IPS-18c (cell line): Measurements from ENCODE around the gene ATAD2B.

ENCODE experiments used
- H3K4me3 ChIP-seq: 2 replicates; pipeline ENCODE4 v1.7.0; 2013; ENCODE audit warnings: low read depth, mild to moderate bottlenecking, low read length, moderate library complexity; ENCODE audit not compliant: insufficient read depth
- H3K9me3 ChIP-seq: one replicate; pipeline ENCODE4 v1.6.1; 2013; ENCODE audit warnings: mild to moderate bottlenecking, low read length, moderate library complexity; ENCODE audit not compliant: control insufficient read depth, insufficient read depth

Gene ATAD2B

GRCh38 chr2:23850564-23851256, 76.2 kb downstream of the ATAD2B start:
- no peak overlapping the region for H3K4me3 ChIP-seq
- no peaks in the 10 kb centered on the region for H3K9me3 ChIP-seq

DNA sequence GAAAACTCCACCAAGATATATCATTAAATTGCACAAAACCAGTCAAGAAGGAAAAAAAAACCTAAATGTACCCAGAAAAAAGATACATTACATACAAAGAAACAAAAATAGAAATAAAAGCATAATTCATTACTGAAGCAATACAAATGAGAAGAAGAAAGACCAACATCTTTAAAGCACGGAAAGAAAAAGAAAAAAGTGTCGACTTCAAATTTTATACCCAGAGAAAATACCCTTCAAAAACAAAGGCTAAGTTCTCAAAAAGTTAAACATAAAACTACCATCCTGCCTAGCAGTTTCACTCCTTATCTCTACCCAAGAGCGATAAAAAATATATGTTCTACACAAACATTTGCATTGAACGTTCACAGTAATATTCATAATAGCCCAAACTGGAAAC, 82.0 kb downstream of the ATAD2B start:
- no peak overlapping the region for H3K4me3 ChIP-seq
- H3K9me3 ChIP-seq: no peaks in the 10 kb centered on the region

- H3K4me3 ChIP-seq: no peak overlapping the region
- no peaks in the 10 kb centered on the region for H3K9me3 ChIP-seq
Observed at GRCh38 chr2:23843051-23843976, 83.6 kb downstream of the ATAD2B start.

- Histone ChIP-seq H3K9me3 (no peaks in the 10 kb centered on the region), H3K4me3 (no peak overlapping the region)
Observed at GRCh38 chr2:23839919-23840578, 86.9 kb downstream of the ATAD2B start.

DNA sequence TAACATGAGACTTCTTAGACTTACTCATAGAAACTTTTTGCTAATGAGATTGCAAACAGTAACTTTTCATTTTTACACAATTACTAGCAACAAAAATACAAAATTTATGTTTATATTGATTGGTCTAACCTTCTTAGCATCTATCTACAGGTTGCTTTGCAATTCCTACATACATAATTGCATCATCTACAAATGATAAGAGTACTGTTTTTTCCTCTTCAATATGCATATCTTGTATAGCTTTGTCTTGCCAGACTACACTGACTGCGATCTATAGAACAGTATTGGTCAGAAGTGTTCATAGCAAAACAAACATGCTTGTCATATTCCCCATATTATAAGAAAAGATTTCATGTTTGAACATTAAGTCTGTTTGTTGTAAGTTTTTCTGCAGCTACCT, 87.9 kb downstream of the ATAD2B start:
- Histone ChIP-seq H3K4me3 (no peak overlapping the region), H3K9me3 (peaks cover 2% of the 10 kb centered on the region)

- Histone ChIP-seq H3K9me3 (peaks cover 2% of the 10 kb centered on the region), H3K4me3 (no peak overlapping the region)
Observed at GRCh38 chr2:23838581-23838980, 88.3 kb downstream of the ATAD2B start.

GRCh38 chr2:23837871-23838270, 89.1 kb downstream of the ATAD2B start:
- Histone ChIP-seq H3K4me3 (no peak overlapping the region), H3K9me3 (peaks cover 2% of the 10 kb centered on the region)

DNA sequence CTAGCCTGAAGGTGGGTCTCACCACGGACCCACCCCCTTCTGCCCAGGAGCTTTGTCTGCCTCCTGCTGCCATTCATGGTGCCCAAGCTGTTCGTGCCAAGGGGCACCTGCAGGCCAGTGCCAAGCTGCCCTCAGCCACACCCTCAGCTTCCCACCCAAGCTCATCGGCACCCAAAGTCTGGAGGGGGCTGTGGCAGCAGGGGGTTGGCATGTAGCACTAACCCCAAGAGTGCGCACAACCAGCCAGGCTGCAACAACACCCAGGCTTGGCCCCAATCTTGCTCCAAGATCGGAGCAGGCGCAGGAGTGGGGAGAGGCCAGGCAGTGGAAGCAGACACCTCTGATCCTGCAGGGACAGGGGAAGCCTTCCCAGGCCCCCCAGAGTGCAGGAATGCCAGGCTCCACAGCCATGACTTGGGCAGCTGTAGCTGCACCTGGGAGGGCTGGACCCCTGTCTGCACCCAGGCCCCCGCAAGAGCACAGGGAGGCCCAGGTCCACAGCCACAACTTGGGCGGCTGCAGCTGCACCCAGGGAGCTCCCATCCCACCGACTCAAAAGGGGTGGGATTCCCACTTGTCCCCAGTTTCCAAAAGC, 89.9 kb downstream of the ATAD2B start:
- H3K9me3 ChIP-seq: peaks cover 2% of the 10 kb centered on the region
- no peak overlapping the region for H3K4me3 ChIP-seq

GRCh38 chr2:23836505-23836904, 90.4 kb downstream of the ATAD2B start:
- Histone ChIP-seq H3K4me3 (no peak overlapping the region), H3K9me3 (peaks cover 2% of the 10 kb centered on the region)

DNA sequence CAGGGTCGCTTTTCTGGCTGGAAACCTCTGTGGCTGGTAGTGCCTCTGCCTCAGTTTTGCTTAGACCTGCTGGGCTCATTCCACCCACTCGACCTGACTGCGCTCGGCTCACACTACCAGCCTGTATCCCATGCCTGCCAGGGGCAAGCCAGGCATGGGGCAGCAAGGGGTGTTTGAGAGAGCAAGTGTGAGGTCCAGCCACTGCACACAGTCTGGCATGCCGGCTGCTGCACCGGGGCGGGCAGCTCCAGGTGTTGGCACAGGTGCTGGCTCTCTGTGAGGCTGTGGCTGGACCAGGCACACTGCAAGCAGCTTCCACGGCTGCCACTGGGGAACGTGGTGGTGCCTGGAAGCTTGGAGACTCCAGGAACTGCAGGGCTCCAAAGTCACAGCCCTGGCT, 90.9 kb downstream of the ATAD2B start:
- Histone ChIP-seq H3K9me3 (peaks cover 2% of the 10 kb centered on the region), H3K4me3 (no peak overlapping the region)

DNA sequence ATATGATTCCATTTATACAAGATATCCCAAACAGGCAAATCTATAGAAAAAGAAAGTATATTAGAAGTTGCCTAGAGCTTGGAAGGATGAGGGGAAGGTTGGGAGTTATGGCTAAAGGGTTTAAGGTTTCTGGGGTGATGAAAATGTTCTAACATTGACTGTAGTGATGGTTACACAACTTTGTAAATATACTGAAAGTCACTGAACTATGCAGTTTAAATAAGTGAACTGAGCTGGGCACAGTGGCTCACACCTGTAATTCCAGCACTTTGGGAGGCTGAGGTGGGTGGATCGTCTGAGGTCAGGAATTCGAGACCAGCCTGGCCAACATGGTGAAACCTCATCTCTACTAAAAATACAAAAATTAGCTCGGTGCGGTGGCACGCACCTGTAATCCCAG, 91.5 kb downstream of the ATAD2B start:
- Histone ChIP-seq H3K4me3 (no peak overlapping the region), H3K9me3 (peaks cover 2% of the 10 kb centered on the region)

GRCh38 chr2:23828986-23829385, 97.9 kb downstream of the ATAD2B start:
- Histone ChIP-seq H3K4me3 (no peak overlapping the region), H3K9me3 (no peaks in the 10 kb centered on the region)

- Histone ChIP-seq H3K9me3 (no peaks in the 10 kb centered on the region), H3K4me3 (no peak overlapping the region)
Observed at GRCh38 chr2:23828256-23828980, 98.5 kb downstream of the ATAD2B start.

- Histone ChIP-seq H3K4me3 (no peak overlapping the region), H3K9me3 (no peaks in the 10 kb centered on the region)
Observed at GRCh38 chr2:23827287-23827686, 99.6 kb downstream of the ATAD2B start.

DNA sequence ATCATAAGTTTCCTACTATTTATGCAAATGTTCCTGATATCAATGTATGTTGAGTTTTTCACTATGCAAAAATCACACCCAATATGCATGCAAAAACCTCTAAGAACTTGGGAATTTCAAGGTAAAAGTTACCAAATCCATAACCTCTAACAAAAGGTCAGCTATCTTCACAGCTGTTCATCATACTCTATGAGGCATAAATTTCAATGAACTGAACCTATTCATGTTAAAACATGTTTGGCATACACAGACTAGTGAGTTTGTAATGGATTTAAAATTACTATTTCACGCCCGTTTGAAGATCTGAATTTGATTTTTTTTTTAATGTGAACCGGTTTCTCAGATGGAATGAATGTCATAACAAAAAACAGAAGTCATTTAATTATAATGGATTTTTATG, 100.2 kb downstream of the ATAD2B start:
- Histone ChIP-seq H3K9me3 (no peaks in the 10 kb centered on the region), H3K4me3 (no peak overlapping the region)

- no peak overlapping the region for H3K4me3 ChIP-seq
- H3K9me3 ChIP-seq: no peaks in the 10 kb centered on the region
Observed at GRCh38 chr2:23826040-23826439, 100.9 kb downstream of the ATAD2B start.

GRCh38 chr2:23824777-23825212, 102.1 kb downstream of the ATAD2B start:
- no peak overlapping the region for H3K4me3 ChIP-seq
- H3K9me3 ChIP-seq: no peaks in the 10 kb centered on the region
